Measurements from ENCODE around the gene MYT1.

MYT1 gene

GRCh38 chr20:64155258-64156135, 8.8 kb upstream of the MYT1 start:
- no peak for DNase-seq

DNA sequence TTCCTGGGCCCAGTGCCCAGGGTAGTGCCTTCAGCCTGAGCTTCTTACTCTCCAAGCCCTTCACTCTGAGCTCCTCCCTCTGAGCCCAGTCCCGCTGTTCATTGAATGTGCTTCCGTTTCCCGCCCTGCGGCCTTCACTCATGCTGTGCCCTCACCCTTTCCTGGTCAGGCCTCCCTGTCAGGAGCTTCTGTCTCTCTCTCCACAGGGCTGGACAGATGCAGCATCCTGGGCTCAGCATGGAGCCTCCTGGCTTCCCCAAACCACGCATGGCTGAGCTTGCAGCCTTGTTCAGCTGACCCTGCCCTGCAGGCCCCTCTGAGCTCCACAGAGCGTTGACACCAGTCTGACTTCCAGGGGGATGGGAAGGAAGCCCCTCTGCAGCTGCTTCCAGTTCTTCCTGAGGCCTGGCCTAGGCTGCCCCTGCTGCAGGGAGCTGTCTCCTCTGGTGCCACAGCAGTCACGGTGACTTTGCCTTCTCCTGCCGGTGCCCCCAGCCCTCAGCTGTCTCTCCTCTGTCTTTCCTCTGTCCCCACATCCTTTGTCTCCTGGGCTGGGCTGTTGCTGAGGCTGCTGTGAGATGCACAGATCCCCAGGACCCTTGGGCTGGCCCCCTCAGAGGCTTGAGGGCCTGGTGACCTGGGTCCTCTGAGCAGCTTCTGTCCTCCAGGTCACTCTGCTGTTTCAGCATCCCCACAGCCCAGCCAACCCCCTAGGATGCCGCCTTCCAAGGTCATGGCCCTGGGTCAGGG, 7.9 kb upstream of the MYT1 start:
- DNase-seq: peak; percentile 56

DNA sequence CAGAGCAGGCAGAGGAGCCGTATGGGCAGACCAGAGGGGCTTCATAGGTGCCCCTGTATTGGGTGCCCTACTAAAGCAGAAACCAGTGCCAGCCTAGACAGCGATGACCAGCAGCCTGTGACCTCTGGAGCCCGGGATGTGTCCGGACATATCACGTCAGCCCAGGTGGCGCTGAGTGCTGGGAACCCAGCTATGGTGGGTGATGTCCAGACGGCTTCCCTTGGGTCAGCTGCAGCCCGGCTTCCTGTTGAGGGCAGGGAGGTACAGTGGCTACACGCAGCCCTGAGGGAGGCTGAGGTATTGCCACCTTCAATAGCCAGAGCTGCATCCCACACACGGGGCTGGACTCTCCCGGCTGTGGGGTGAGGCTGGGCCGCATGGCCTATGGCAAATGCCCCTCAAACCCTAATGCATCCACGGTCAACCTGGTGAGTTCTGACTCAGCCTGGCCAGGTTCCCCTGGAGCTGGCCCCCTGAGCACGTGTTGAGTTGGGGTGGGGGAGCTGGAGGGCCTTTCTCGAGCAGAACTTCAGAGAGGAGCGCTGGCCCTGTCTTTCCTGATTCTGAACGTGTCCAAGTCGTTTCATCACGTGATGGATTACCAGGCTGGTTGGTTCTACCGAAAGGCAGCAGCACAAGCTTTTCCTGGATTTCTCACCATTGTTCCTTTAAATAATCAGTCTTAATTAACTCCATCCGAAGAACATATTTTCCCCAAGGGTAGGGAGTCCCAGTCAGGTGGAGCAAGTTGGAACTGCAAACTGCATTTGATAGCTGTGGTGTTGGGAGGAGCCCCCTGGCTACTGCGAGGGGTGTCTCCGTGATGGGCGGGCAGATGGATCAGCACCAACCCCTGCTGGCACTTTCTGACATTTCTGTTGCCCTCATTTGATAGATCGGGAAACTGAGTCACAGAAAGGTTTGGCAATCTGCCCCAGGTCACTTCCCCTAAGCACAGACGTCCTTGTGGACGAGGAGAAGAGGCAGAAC, 7.1 kb upstream of the MYT1 start:
- DNase-seq: no peak

- DNase-seq: no peak
Measured at GRCh38 chr20:64157878-64158277, 6.4 kb upstream of the MYT1 start.

DNA sequence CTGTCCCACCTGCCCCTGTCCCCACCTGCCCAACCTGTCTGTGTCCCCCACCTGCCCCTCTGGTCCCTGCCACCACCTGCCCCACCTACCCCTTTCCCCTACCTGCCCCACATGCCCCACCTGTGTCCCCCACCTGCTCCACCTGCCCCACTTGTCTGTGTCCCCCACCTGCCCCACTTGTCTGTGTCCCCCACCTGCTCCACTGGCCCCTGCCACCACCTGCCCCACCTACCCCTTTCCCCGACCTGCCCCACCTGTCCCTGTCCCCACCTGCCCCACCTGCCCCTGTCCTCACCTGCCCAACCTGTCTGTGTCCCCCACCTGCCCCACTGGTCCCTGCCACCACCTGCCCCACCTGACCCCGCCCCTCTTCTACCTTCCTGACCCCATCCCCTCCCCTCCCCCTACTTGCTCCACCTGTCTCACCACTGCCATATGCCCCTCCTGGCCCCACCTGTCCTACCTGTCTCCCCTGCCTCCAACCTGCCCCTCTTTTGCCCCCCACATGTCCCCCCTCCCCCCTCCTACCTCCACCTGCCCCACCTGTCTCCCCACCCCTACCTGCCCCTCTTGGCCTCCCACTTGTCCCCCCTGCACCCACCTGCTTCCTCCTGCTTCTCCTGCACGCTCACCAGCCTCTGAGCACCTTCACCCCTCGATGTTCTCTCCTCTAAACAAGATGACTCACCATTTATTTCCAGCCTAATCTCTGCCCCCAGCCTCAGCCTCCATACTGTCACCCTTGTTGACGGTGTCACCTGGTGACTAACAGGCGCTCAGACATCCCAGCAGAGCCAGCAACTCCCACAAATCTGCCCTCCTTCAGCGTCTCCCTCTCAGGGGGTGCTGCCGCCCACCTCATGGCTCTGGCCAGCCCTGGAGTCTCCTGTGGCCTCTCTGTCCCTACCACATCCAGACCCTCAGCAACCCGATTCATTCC, 5.6 kb upstream of the MYT1 start:
- DNase-seq: no peak

GRCh38 chr20:64159286-64159680, 5.0 kb upstream of the MYT1 start:
- DNase-seq: no peak

GRCh38 chr20:64159711-64160110, 4.5 kb upstream of the MYT1 start:
- DNase-seq: no peak

DNA sequence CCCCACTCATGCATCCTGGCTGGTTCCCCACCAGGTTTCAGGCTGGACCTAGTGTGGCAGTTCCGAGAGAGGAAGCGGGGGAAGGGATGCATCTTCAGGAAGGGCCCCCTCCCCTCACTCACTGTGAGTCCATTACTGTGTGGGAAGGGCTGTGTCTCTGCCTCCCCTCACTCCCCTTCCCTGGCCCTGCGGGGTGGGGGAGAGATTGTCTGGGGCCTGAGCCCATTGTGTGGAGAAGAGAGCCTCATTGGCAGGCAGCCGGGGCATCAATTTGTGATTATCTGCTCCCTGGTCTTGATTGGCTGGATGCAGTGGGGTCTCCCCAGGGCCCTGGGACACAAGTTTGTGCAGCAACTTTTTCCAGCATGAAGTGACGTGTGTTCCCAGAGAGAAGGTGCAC, 4.1 kb upstream of the MYT1 start:
- DNase-seq: peak; percentile 42

DNA sequence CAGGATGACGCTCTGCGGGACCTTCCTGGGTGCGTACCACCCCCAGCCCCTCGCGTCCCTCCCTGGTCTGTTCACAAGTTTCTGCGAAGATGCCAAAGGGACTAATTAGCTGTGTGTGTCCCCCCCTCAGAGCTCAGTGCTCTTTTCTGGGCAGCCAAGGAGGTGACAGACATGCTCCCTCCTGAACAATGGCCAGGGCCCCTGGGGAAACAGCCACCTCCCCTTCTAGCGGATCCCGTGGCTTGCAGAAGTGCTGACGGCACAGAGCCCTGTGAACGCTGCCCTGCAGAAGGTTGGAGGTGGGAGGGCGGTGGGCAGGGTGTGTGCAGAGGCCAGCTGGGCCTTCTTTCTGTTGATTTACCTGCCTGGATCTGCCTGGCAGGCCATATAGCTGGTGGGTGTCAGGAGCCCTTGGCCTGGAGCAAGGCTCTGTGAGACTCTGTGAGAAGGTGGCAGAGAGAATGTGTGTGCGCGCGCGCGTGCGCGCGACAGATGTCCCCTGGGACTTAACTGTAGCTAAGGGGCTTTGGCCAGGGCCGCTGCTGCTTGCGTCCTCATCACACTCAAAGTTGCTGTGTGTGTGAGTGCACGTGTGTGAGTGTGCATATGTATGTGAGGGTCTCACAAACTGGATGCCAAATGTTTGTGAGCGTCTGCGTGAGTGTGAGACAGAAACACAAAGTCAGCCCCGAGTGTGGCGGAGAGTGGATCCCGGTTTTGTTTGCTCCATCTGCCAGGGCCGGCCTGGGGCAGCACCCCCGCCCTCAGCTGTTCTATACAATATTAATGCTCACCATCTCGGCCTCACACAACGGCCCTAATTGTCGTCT, 3.5 kb upstream of the MYT1 start:
- DNase-seq: peak; percentile 55

DNA sequence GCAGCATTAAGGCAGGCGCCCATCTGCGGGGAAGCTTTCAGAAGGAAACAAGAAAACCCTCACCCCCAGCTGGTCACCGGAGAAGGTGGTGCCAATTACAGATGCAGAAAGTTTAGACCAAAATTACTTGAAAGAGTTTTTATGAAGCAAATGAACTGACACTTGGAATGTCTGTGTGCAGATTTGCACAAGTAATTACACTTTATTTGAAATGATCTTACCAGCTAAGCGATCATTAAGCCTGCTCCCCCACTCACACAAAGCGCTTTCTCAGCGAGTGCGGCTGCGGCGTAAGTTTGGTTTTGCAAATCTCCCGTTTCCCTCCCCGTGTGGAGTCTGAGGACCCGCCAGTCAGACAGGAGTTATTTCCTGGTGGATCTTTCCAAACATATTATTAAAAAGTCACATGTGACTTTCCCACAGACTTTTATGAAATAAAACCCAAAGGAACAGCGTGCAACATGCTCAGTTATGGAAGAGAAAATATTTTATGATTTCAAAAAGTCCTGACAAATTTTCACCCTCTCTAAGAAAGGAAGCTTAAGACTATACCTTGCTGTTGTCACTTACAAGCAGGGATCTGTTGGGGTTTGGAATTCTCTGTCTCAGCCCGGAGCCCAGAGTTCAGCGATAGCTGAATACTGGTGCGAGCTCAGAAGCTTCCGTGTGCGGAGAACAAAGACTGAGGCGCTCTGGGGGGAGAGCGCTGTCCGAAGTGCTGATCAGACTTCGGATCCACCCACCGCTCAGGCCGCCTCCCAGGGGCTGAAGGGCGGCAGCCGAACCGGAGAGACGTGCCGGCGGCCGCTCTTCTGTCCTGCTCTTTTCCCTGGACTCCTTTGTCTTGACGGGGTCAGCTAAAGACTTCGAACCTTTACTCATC, 2.7 kb upstream of the MYT1 start:
- DNase-seq: no peak

DNA sequence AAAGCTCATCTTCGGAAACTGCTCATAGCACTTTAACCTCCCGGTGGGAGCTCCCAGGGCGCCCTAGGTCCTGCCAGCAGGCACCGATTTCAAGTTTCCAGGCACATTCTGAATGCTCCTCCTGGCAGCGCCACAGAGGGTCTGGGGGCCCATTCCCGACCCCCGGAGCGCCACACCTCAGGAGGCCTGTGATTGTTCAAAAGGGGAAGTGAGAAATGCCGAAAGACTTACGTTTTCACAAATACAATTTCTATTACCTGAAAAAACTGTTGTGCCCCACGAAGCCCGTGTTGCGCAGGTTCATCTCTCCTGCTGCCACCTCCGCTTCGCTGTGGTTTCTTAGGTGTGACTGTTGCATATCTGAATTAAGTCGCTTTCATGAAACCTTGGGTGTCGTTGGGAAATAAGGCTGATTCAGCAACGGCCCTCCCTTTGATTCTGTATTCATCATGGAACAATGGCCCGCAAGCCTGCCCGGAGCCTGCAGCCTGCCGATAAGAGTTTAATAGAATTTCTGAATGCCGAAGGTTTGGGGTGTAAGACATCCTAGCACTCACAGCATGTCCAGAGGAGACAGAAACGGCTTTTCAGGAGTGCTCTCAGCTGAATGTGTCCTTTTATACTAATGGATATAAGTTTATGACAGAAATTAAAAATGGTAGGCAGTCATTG, 1.9 kb upstream of the MYT1 start:
- DNase-seq: no peak

- DNase-seq: no peak
Measured at GRCh38 chr20:64163776-64164122, 503 bp upstream of the MYT1 start.

GRCh38 chr20:64165866-64166600, 1.8 kb downstream of the MYT1 start:
- DNase-seq: no peak

- no peak for DNase-seq
Measured at GRCh38 chr20:64166721-64167615, 2.7 kb downstream of the MYT1 start.

DNA sequence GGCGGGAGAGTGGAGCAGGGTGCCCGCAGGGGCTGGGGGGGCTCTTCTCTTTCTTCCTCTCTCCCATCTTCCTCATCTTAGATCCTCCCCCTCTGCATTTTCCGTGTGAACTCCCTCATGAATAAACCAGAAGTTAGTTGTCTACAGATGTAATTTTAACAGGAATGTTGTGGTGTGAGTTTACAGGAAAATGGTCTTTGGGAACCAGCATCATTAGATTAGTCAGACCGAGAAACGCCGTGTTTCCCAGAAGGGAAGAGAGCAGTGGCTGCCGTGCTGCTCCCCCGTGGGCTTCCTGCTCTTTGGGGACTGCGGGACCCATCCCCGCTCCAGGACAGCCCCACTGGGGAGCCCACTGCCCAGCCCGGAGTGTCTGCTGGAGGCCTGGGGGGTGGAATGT, 3.4 kb downstream of the MYT1 start:
- no peak for DNase-seq

GRCh38 chr20:64168381-64169090, 4.3 kb downstream of the MYT1 start:
- no peak for DNase-seq

DNA sequence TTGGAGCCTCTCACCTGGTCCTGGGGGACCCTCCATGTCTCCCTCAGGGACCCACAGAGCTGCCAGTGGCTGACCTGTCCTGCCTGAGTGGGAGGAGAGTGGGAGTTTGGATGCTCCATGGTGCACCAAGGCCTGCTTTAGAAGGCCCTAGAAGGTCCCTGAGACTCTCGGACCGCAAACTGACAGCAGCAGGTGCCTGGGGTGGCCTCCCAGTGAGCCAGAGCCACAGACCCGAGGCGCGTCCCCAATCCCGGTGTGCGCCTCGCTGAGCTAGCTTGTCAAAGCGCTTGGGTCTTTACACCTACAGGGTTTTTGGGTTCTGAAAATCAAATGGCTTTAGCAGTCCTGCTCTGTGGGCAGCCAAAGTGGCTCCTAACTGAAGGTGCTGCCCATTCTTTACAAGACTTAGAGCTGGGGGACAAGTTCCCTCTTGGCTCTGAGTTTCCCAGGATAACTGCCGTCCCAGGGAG, 4.9 kb downstream of the MYT1 start:
- DNase-seq: no peak
